PC-3 (cell line): ENCODE results near the gene TRA2B.

Source experiments
- EZH2 ChIP-seq: fragments of 300-600 bp; sonication (generic); IDR thresholded peaks from one replicate; pipeline ENCODE4 v1.6.1; 2017; ENCODE audit warnings: antibody characterized with exemption, mild to moderate bottlenecking, low read length; ENCODE audit not compliant: unreplicated experiment
- EZH2phosphoT487 ChIP-seq: fragments of 300-600 bp; sonication (generic); IDR thresholded peaks from 2 replicates; pipeline ENCODE4 v1.6.1; 2018; ENCODE audit warnings: mild to moderate bottlenecking, antibody characterized with exemption, low read length, borderline replicate concordance
- TF ChIP-seq, protein P1 (sequence below): fragments of 300-600 bp; sonication (generic); conservative IDR thresholded peaks from 2 replicates; pipeline ENCODE4 v1.5.1; 2017; ENCODE audit warnings: antibody characterized with exemption, low read depth, mild to moderate bottlenecking, low read length

DNA sequence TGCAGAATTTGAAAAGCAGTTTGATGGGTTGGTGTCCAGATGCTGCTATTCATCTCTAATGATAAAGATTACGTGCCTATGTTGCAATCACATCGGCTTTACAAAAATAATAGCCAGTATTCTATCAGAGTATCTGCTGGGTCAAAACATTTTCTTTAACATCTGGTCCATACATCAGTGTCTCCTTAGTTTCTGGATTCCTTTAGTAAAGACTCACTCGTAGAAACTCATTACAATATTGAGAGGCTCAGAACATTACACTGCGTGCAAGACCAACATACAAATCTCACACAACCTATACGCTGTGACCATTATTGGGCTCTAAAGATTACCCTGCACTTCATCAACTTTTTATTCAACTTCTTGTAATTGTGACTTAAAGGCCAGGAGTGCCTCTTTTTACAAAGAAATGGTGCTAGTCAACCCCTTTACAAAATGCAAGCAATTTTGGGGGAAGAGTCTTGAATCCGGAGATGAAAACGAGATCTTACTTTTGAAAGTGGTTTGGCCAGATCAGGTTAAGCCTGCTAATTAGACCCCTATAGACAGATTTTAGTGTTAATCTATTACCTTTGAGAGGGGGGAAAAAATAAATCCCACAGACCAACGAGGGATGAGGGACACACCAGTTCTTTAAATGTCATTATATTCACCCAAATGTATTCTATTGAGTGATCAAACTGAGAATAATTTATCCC is 2.9 kb downstream of the TRA2B start:
- TF ChIP-seq, protein P1, sequence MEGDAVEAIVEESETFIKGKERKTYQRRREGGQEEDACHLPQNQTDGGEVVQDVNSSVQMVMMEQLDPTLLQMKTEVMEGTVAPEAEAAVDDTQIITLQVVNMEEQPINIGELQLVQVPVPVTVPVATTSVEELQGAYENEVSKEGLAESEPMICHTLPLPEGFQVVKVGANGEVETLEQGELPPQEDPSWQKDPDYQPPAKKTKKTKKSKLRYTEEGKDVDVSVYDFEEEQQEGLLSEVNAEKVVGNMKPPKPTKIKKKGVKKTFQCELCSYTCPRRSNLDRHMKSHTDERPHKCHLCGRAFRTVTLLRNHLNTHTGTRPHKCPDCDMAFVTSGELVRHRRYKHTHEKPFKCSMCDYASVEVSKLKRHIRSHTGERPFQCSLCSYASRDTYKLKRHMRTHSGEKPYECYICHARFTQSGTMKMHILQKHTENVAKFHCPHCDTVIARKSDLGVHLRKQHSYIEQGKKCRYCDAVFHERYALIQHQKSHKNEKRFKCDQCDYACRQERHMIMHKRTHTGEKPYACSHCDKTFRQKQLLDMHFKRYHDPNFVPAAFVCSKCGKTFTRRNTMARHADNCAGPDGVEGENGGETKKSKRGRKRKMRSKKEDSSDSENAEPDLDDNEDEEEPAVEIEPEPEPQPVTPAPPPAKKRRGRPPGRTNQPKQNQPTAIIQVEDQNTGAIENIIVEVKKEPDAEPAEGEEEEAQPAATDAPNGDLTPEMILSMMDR = no peak
- no peak for TF ChIP-seq EZH2
- TF ChIP-seq EZH2phosphoT487 = no peak
